Transverse colon (tissue), 4 donors: ENCODE results near the gene IZUMO4.

Experiments
- POLR2A ChIP-seq: fragments of 450-650 bp; IDR thresholded peaks from one replicate; pipeline ENCODE4 v1.6.1; 2016; ENCODE audit warnings: antibody characterized with exemption, mild to moderate bottlenecking, moderate library complexity
- POLR2AphosphoS5 ChIP-seq, 3 donors: sonication (generic); formaldehyde crosslinking; IDR thresholded peaks; one replicate each; pipeline ENCODE4 v1.6.1; 2016; ENCODE audit warnings: antibody characterized with exemption in 3 of 3
- TF ChIP-seq, protein P1 (sequence below), 5 experiments: fragments of 200-600 bp in 3 of 5; fragments of 450-650 bp in 2 of 5; sonication (generic) in 3 of 5; IDR thresholded peaks; 1 replicate in 2 of 5; 2 replicates in 3 of 5; pipeline ENCODE4 v1.5.1; 2016 to 2017; ENCODE audit warnings: antibody characterized with exemption in 5 of 5, inconsistent platforms in 3 of 5, mild to moderate bottlenecking in 2 of 5, moderate library complexity in 1 of 5

- TF ChIP-seq POLR2A, result no peak
- TF ChIP-seq, protein P1, sequence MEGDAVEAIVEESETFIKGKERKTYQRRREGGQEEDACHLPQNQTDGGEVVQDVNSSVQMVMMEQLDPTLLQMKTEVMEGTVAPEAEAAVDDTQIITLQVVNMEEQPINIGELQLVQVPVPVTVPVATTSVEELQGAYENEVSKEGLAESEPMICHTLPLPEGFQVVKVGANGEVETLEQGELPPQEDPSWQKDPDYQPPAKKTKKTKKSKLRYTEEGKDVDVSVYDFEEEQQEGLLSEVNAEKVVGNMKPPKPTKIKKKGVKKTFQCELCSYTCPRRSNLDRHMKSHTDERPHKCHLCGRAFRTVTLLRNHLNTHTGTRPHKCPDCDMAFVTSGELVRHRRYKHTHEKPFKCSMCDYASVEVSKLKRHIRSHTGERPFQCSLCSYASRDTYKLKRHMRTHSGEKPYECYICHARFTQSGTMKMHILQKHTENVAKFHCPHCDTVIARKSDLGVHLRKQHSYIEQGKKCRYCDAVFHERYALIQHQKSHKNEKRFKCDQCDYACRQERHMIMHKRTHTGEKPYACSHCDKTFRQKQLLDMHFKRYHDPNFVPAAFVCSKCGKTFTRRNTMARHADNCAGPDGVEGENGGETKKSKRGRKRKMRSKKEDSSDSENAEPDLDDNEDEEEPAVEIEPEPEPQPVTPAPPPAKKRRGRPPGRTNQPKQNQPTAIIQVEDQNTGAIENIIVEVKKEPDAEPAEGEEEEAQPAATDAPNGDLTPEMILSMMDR (IDR thresholded peaks at IDR 0.05), result no peak
- TF ChIP-seq POLR2AphosphoS5 (IDR thresholded peaks at IDR 0.05), result no peak
Measured at GRCh38 chr19:2047076-2047448, 49.7 kb upstream of the IZUMO4 start.
